ENCODE measurements around the gene VIL1. TPM values are rescaled to one million over a fixed set of nuclear protein-coding genes. Genes with fewer than 3 reads are reported as not detected.

The VIL1 gene
- total and polyA plus RNA-seq, 2 of the 8 experiments (the other 6 are each of a cell fraction or from before 2014, with no cell fraction given): 6.2 to 7.0 TPM

DNA sequence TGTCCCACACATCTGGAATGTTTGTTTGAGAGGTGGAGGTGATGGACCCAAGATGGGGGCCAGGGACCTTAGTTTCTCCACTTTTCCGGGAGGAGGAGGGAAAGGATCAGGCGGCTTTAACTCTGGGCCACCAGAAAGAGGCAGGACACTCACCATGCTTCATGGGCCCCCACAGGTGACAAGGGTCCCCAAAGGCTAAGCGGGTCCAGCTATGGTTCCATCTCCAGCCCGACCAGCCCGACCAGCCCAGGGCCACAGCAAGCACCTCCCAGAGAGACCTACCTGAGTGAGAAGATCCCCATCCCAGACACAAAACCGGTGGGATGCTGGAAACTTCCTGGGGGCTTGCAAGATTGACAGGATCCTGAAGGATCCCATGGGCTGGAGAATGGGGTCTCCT is 36.1 kb upstream of the VIL1 start:
- Histone ChIP-seq H3K9ac (replicated peaks in 1 of 4; ENCODE audit: extremely low read depth in 1 of 4, low read depth in 3 of 4, low read length in 3 of 4) (no peak overlapping the region), H2AK5ac (ENCODE audit: low read depth, low read length) (no peak overlapping the region), H2BK12ac (ENCODE audit: low read depth, low read length) (no peak overlapping the region), H3K27me3 (replicated peaks in 1 of 4; ENCODE audit: control insufficient read depth in 3 of 4, extremely low read depth in 1 of 4, insufficient read depth in 3 of 4, low read length in 3 of 4) (peaks cover 0 to 17% (median 11%) of the 10 kb centered on the region in 4 experiments; a peak in 5 of 7 replicates), H3K4ac (replicated peaks; ENCODE audit: insufficient read length, low read depth, low read length) (no peak overlapping the region), H3K79me1 (ENCODE audit: low read depth, low read length) (no peaks in the 10 kb centered on the region), H4K20me1 (replicated peaks in 1 of 2; ENCODE audit: control insufficient read depth in 1 of 2, insufficient read depth in 2 of 2, low read length in 2 of 2) (no peaks in the 10 kb centered on the region), H4K91ac (replicated peaks; ENCODE audit: insufficient read length, low read length) (no peak overlapping the region), H2AFZ (ENCODE audit: low read length) (no peak overlapping the region), H3K79me2 (ENCODE audit: control insufficient read depth in 1 of 2, insufficient read depth in 2 of 2, low read length in 2 of 2) (no peaks in the 10 kb centered on the region), H3K4me3 (ENCODE audit: extremely low read depth in 1 of 4, insufficient read depth in 2 of 4, low read depth in 3 of 4, low read length in 4 of 4) (no peak overlapping the region), H3K36me3 (ENCODE audit: control insufficient read depth in 2 of 4, insufficient read depth in 4 of 4, low read length in 3 of 4) (no peaks in the 10 kb centered on the region), H3K4me1 (replicated peaks in 1 of 4; ENCODE audit: control insufficient read depth in 3 of 4, insufficient read depth in 4 of 4, low read length in 3 of 4) (peaks cover 0 to 5% (median 3%) of the 10 kb centered on the region in 4 experiments; a peak in 5 of 7 replicates), H4K8ac (ENCODE audit: extremely low read depth, insufficient read depth, low read length) (no peak overlapping the region), H3K23ac (ENCODE audit: insufficient read length) (no peak overlapping the region), H3K27ac (ENCODE audit: low read depth, low read length) (no peak overlapping the region), H3K23me2 (ENCODE audit: low read depth, low read length) (peaks cover 7% of the 10 kb centered on the region; the same call in 1 of the 2 replicates), H3K18ac (ENCODE audit: extremely low read depth, low read length) (no peak overlapping the region), H3K9me3 (ENCODE audit: insufficient read depth in 2 of 2, low read depth in 1 of 2, low read length in 1 of 2) (no peaks in the 10 kb centered on the region), H2BK120ac (replicated peaks; ENCODE audit: low read depth, low read length) (no peak overlapping the region), H3K56ac (replicated peaks; ENCODE audit: insufficient read length, low read depth, low read length) (no peak overlapping the region), H2BK20ac (ENCODE audit: low read length) (no peak overlapping the region), H4K5ac (ENCODE audit: insufficient read length, low read depth, low read length) (no peak overlapping the region), H2BK5ac (ENCODE audit: low read depth, low read length) (no peak overlapping the region), H3K14ac (ENCODE audit: insufficient read length) (no peak overlapping the region), H2BK15ac (ENCODE audit: low read length) (no peak overlapping the region), H3K4me2 (ENCODE audit: insufficient read depth in 1 of 2, low read depth in 2 of 2, low read length in 2 of 2) (no peak overlapping the region)
- WGBS, 2 experiments (ENCODE audit: extremely low coverage in 1 of 2, insufficient coverage in 1 of 2, insufficient read length in 1 of 2, insufficient replicate concordance in 2 of 2, low coverage in 1 of 2, low lambda C conversion rate in 2 of 2, missing lambda C conversion rate in 1 of 2): 84% methylated on average over 6 of the region's 6 CpGs; no CpG with 5 or more reads in 1 of the 2 experiments
- FAIRE-seq (no peak), DNase-seq (ENCODE audit: low read depth in 1 of 2, low spot score in 2 of 2) (no peak)
- ChIA-PET CTCF (ENCODE audit: partially characterized antibody) (interaction anchor here (0.8 to 3.5 kb wide), 7 partner anchors 11 to 110 kb away, joined by 3 to 14 read pairs (median 6); partner anchors contain the start of gene TMBIM1), POLR2A (ENCODE audit: partially characterized antibody) (interaction anchor here (0.5 kb wide), 1 partner anchor 43 kb away, joined by 3 read pairs; no protein-coding TSS in a partner anchor)
- TF ChIP-seq HDAC6 (IDR thresholded peaks at IDR 0.05; ENCODE audit: low read depth, low read length): no peak
- no peak for TF ChIP-seq GTF2F1 (IDR thresholded peaks at IDR 0.05; ENCODE audit: borderline replicate concordance, low read depth, low read length)
- TF ChIP-seq SAP30 (IDR thresholded peaks at IDR 0.05; ENCODE audit: insufficient read depth, insufficient replicate concordance, low read length): no peak
- TF ChIP-seq SRF (IDR thresholded peaks at IDR 0.05; ENCODE audit: low read depth, low read length): no peak
